Right atrium auricular region (tissue), 2 donors: ENCODE measurements around the gene PWWP2A. TPM values are rescaled to one million over a fixed set of nuclear protein-coding genes. Genes with fewer than 3 reads are reported as not detected.

ENCODE experiments used
- DNase-seq: peaks from one replicate; pipeline ENCODE4 v3.0.0-alpha.2; 2019; ENCODE audit warnings: low spot score
- H3K27ac ChIP-seq, 2 donors: fragments of 200-600 bp; sonication (generic); 1 replicate in 1 of 2; 2 replicates in 1 of 2; pipeline ENCODE4 v1.5.1; 2016 to 2019
- H3K27me3 ChIP-seq, 2 donors: fragments of 200-600 bp; sonication (generic); one replicate each; pipeline versions ENCODE4 v1.5.1 to v1.6.0; 2017 to 2019
- H3K36me3 ChIP-seq: fragments of 200-600 bp; sonication (generic); one replicate; pipeline ENCODE4 v1.5.1; 2016
- H3K4me1 ChIP-seq, 2 donors: fragments of 200-600 bp; sonication (generic); one replicate each; pipeline versions ENCODE4 v1.5.1 to v1.6.0; 2017 to 2019
- H3K4me3 ChIP-seq, 2 donors: fragments of 200-600 bp; sonication (generic); 1 replicate in 1 of 2; 2 replicates in 1 of 2; pipeline ENCODE4 v1.5.1; 2017 to 2019; ENCODE audit warnings: mild to moderate bottlenecking in 1 of 2, moderate library complexity in 1 of 2
- H3K9me3 ChIP-seq, 2 donors: fragments of 200-600 bp; sonication (generic); one replicate each; pipeline ENCODE4 v1.5.1; 2019
- CTCF ChIP-seq, 2 donors: fragments of 200-600 bp; sonication (generic); IDR thresholded peaks; one replicate each; pipeline ENCODE4 v1.5.1; 2019; ENCODE audit warnings: antibody characterized with exemption in 2 of 2
- total RNA-seq, 2 donors: library from RNA; depleted of rRNA; stranded (reverse); fragments of >200 nt; gene quantifications; one replicate each; pipeline ENCODE4 v1.1.0, GENCODE V29; 2016

PWWP2A gene
- total RNA-seq, 2 donors from 2014 or later = 16.7 to 21.3 TPM

- H3K9me3 ChIP-seq = no peaks in the 10 kb centered on the region
- H3K27me3 ChIP-seq = no peaks in the 10 kb centered on the region
- TF ChIP-seq CTCF (IDR thresholded peaks at IDR 0.05) = peak in 1 of 2 donors; percentile 35
- H3K4me3 ChIP-seq = no peak overlapping the region
- H3K4me1 ChIP-seq = peaks cover 0 to 9% of the 10 kb centered on the region in 2 donors
- no peak for DNase-seq
- peaks cover 20% of the 10 kb centered on the region for H3K36me3 ChIP-seq
- no peak overlapping the region for H3K27ac ChIP-seq
Measured at GRCh38 chr5:160119905-160120266, 636 bp upstream of the PWWP2A start.

GRCh38 chr5:160118349-160119141 is 705 bp downstream of the PWWP2A start:
- Histone ChIP-seq H3K4me3 (peak overlapping the region; percentile 62 to 92), H3K4me1 (peaks cover 0 to 9% of the 10 kb centered on the region in 2 donors), H3K36me3 (peaks cover 25% of the 10 kb centered on the region), H3K27ac (peak overlapping the region; percentile 94 to 97), H3K9me3 (no peaks in the 10 kb centered on the region), H3K27me3 (no peaks in the 10 kb centered on the region)
- peak; percentile 66 for DNase-seq
- TF ChIP-seq CTCF (IDR thresholded peaks at IDR 0.05) = no peak

DNA sequence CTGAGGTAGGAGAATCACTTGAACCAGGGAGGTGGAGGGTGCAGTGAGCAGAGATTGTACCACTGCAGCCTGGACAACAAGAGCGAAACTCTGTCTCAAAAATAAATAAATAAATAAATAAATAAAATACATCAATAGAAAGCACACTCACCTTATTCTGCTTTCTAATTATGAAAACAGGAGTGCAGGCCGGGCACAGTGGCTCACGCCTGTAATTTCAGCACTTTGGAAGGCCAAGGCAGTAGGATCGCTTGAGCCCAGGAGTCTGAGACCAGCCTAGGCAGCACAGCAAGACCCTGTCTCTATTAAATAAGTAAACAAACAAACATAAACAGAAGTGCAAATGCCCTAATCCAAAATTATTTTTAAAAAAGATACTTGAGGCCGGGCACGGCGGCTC is 2.3 kb downstream of the PWWP2A start:
- no peak for TF ChIP-seq CTCF (IDR thresholded peaks at IDR 0.05)
- Histone ChIP-seq H3K4me3 (no peak overlapping the region), H3K9me3 (no peaks in the 10 kb centered on the region), H3K27ac (no peak overlapping the region), H3K4me1 (peaks cover 0 to 9% of the 10 kb centered on the region in 2 donors), H3K36me3 (peaks cover 37% of the 10 kb centered on the region), H3K27me3 (no peaks in the 10 kb centered on the region)
- no peak for DNase-seq

- H3K27ac ChIP-seq = no peak overlapping the region
- H3K36me3 ChIP-seq = peaks cover 10% of the 10 kb centered on the region
- H3K4me3 ChIP-seq = no peak overlapping the region
- H3K4me1 ChIP-seq = no peaks in the 10 kb centered on the region
- H3K9me3 ChIP-seq = no peaks in the 10 kb centered on the region
- no peak for DNase-seq
- no peak for TF ChIP-seq CTCF (IDR thresholded peaks at IDR 0.05)
- no peaks in the 10 kb centered on the region for H3K27me3 ChIP-seq
Measured at GRCh38 chr5:160108124-160108523, 11.1 kb downstream of the PWWP2A start.

DNA sequence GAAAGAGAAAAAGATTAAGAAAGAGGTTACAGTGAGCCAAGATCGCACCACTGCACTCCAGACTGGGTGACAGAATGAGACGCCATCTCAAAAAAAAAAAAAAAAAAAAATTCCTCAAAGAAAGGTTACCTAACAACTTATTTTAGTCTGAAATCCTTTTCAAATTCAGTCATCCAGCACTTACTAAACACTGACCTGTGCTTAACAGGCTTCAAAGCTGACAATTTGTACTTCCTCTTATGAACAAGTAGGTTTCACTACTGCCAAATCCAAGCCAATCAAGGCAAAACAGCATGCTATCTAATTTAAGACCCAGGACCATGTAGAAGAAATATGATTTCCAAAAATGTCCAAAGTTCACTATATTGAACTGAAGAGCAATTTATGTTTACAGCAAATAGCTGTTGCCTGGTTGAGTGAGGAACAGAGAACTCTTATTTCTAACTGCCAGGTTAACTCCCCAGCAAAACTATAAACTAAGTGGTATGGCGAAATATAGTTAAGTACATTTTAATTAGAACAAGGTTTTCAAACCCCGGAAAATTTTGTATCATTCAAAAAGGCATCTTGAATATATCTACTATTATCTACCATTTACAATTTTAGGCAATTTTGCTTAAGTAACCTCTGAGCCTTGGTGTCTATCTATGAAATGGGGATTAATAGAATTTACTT is 13.4 kb downstream of the PWWP2A start:
- H3K9me3 ChIP-seq = no peaks in the 10 kb centered on the region
- no peak for TF ChIP-seq CTCF (IDR thresholded peaks at IDR 0.05)
- no peak overlapping the region for H3K4me3 ChIP-seq
- no peaks in the 10 kb centered on the region for H3K4me1 ChIP-seq
- H3K27me3 ChIP-seq = no peaks in the 10 kb centered on the region
- DNase-seq = no peak
- H3K36me3 ChIP-seq = no peaks in the 10 kb centered on the region
- no peak overlapping the region for H3K27ac ChIP-seq
